ENCODE results near the gene SLC17A2. TPM values are rescaled to one million over a fixed set of nuclear protein-coding genes. Genes with fewer than 3 reads are reported as not detected.

The SLC17A2 gene
- total RNA-seq, 6 experiments from 2014 or later, result 23.3 to 40.7 (median 33.4) TPM

GRCh38 chr6:25918083-25918683 is 12.3 kb downstream of the SLC17A2 start:
- ATAC-seq (no peak), DNase-seq (no peak)
- TF ChIP-seq POLR2A (IDR thresholded peaks at IDR 0.05) (no peak), CTCF (IDR thresholded peaks at IDR 0.05) (no peak)
- no peaks in the 10 kb centered on the region for H3K27me3 ChIP-seq
- WGBS (ENCODE audit: insufficient coverage, low coverage, low lambda C conversion rate, missing lambda C conversion rate), result 69% methylated on average over 5 of the region's 5 CpGs
- H3K9me3 ChIP-seq, result no peaks in the 10 kb centered on the region
- H3K36me3 ChIP-seq, result peaks cover 2 to 41% (median 13%) of the 10 kb centered on the region in 4 donors
- intact Hi-C loops (cut with DNase I), result no loop called here
- peaks cover 0 to 18% (median 9%) of the 10 kb centered on the region in 4 donors for H3K4me1 ChIP-seq
- no peak overlapping the region for H3K27ac ChIP-seq
- H3K4me3 ChIP-seq, result no peak overlapping the region

GRCh38 chr6:25916789-25917490 is 13.6 kb downstream of the SLC17A2 start:
- intact Hi-C loops (cut with DNase I), result no loop called here

DNA sequence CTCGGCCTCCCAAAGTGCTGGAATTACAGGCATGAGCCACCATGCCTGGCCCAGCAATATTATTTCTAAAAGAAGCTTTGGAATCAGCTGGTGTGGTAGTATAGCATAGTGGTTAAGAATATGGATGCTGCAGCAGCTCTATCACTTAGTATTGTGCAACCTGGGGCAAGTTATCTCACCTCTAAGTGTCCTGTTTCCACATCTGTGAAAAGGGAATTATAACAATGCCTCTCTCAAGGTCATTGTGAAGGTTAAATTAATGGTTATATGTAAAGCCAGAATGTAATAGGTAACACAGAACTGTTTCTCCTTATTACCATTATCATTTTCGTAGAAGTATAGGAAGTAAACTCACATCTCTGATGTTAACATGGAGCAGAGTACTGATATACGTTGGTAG is 14.2 kb downstream of the SLC17A2 start:
- Histone ChIP-seq H3K9me3 (no peaks in the 10 kb centered on the region), H3K4me3 (no peak overlapping the region), H3K4me1 (peaks cover 0 to 18% (median 9%) of the 10 kb centered on the region in 4 donors), H3K27me3 (no peaks in the 10 kb centered on the region), H3K36me3 (peaks cover 0 to 50% (median 17%) of the 10 kb centered on the region in 4 donors), H3K27ac (no peak overlapping the region)
- TF ChIP-seq CTCF (IDR thresholded peaks at IDR 0.05) (no peak), POLR2A (IDR thresholded peaks at IDR 0.05) (no peak)
- intact Hi-C loops (cut with DNase I), result no loop called here
- no peak for ATAC-seq
- no peak for DNase-seq
- WGBS (ENCODE audit: insufficient coverage, low coverage, low lambda C conversion rate, missing lambda C conversion rate), result 67% methylated on average over 3 of the region's 3 CpGs

More at GRCh38 chr6:25916789-25917490, 13.6 kb downstream of the SLC17A2 start:
- 90% methylated on average over 7 of the region's 7 CpGs for WGBS (ENCODE audit: insufficient coverage, low coverage, low lambda C conversion rate, missing lambda C conversion rate)
- H3K27ac ChIP-seq, result no peak overlapping the region
- ATAC-seq (no peak), DNase-seq (no peak)
- no peaks in the 10 kb centered on the region for H3K9me3 ChIP-seq
- peaks cover 0 to 48% (median 16%) of the 10 kb centered on the region in 4 donors for H3K36me3 ChIP-seq
- H3K4me1 ChIP-seq, result peaks cover 0 to 18% (median 9%) of the 10 kb centered on the region in 4 donors
- no peak overlapping the region for H3K4me3 ChIP-seq
- no peaks in the 10 kb centered on the region for H3K27me3 ChIP-seq
- TF ChIP-seq CTCF (IDR thresholded peaks at IDR 0.05), result no peak
- TF ChIP-seq POLR2A (IDR thresholded peaks at IDR 0.05), result no peak

DNA sequence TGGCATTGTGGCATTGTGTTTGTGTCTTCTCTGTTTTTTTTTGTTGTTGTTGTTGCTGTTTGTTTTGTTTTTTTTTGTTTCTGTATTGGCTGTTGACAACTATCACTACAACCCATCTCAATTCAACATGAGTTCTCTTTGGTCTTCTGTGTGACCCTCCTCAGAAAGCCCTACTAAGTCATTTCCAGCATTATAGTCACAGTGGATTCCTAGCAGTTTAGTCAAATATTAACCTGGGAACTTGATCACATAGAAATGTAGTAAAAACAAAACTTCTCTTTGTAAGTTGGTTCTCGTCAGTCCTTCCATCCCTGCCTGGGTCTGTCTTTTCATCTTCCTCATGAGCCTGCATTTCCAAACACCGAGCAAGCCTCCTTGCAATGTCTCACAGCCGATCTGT is 16.8 kb downstream of the SLC17A2 start:
- H3K4me1 ChIP-seq, result peaks cover 0 to 17% (median 2%) of the 10 kb centered on the region in 4 donors
- WGBS (ENCODE audit: insufficient coverage, low coverage, low lambda C conversion rate, missing lambda C conversion rate), result 96% methylated on average over 3 of the region's 3 CpGs
- ATAC-seq (peak in 3 of 4 donors; percentile 18 to 50 (median 41)), DNase-seq (no peak)
- intact Hi-C loops (cut with DNase I), result no loop called here
- H3K36me3 ChIP-seq, result peaks cover 0 to 50% (median 17%) of the 10 kb centered on the region in 4 donors
- H3K4me3 ChIP-seq, result no peak overlapping the region
- TF ChIP-seq CTCF (IDR thresholded peaks at IDR 0.05), result no peak
- no peak for TF ChIP-seq POLR2A (IDR thresholded peaks at IDR 0.05)
- no peaks in the 10 kb centered on the region for H3K9me3 ChIP-seq
- H3K27me3 ChIP-seq, result no peaks in the 10 kb centered on the region
- peak overlapping the region in 2 of 3 donors; percentile 21 to 29 for H3K27ac ChIP-seq
